Medulla oblongata (tissue), 1 donor: Measurements from ENCODE around the gene SLC6A5.

Experiments
- DNase-seq: peaks from one replicate; pipeline ENCODE4 v3.0.0-alpha.2; 2015; ENCODE audit errors: extremely low spot score

SLC6A5 gene

DNA sequence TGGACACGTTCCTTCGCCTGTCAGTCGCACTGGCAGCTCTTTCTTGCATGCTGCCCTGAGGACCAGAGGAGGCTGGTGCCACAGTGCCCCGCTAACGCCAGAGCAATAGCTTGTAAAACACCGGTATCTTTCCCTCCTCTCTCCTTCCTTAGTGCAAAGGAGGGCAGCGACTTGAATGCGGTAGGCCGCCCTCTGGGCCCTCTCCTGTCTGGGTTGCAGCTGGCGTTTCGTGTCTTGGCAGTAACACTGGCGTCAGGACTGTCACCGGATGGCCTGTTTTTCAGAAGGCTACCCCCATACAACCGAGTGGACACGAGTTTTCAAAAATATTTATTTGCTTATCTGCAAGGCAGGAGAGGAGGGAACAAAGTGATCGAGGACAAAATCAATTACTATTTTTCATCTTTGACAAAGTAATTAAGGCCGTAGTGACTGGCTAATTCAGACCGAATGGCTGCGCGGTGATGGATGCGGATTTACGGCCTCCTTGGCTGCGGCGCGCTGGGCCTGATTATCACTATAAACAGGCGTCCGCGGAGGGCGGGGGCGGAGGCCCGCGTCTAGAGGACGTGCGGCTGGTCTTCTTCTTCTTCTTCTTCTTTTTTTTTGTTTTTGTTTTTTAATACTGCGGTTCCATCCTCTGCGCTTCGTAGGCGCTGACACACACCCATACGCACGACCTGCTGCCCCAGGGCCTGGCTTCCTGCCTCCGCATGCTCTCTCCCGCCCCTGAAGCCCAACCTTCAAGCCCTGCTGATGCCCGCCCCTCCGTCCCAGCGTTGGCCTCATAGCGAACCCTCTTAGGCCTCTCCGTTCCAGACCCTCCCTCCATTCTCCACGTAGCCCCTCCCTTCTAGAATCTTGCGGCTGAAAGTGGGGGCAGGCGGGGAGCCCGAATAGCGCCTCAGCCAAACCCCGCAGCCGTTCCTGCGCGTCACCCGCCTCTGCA lies 2.9 kb upstream of the SLC6A5 start:
- DNase-seq: no peak

GRCh38 chr11:20597154-20597679 lies 2.2 kb upstream of the SLC6A5 start:
- no peak for DNase-seq

DNA sequence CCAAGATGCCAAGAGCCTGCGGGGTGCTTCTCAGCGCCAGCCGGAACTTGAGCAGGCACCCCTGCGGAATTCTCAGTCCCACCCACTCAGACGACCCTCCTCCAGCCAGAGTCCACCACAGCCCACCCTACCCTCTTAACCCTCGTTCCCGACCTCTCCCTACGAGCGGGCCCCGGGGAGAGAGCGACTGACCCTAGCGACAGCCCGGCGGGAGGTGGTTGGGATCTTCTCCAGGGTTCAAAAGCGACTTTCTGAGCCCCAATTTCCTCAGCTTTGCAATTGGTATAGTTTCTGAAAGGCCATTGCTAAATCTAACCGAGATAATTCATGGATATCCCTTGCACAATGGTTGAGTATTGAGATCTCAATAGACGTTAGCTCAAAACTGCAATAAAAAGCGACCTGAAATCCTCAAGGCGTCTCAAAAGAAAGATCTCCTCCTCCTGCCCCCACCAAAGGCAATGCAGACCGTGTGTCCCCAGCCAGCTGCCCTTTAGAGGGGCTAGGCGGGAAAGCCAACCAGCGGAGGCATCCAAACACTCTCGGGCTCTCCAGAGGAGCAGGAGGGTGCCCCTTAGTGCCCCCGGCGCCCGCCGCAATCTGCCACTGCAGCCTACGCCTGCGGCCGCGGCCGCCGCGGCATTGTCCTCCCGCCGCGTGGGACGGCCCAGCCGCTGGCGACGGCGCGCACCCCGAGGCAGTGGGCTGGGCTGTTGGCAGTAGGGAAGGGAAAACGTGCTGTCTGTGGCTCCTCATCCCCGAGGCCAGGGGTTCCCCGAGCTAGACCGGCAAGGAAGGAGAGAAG lies 1.5 kb upstream of the SLC6A5 start:
- no peak for DNase-seq

DNA sequence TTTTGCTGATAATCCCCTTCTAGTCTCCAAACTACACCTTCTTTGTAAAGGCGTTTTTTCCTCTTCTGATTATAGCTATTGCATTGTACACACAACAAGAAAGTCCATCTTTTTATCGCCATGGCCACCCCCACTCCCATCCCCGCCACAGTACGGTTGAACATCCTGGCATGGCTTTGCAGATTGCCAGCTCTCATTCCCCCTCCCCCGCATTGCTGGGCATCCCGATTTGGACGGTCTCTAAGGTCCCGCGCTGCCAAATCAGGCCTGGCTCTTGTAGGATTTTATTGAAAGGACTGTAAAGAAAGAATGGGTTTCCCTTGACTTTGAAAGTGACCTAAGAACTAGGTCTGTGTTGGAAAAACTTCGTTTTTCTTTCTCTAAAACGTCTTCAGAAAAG lies 916 bp upstream of the SLC6A5 start:
- no peak for DNase-seq

GRCh38 chr11:20600020-20600346 lies 575 bp downstream of the SLC6A5 start:
- DNase-seq: no peak

- DNase-seq: no peak
These were observed 1.1 kb downstream of the SLC6A5 start for GRCh38 chr11:20600551-20600950.

GRCh38 chr11:20601221-20601914 lies 2.0 kb downstream of the SLC6A5 start:
- no peak for DNase-seq

- DNase-seq: no peak
These were observed 4.9 kb downstream of the SLC6A5 start for GRCh38 chr11:20604295-20604803.

DNA sequence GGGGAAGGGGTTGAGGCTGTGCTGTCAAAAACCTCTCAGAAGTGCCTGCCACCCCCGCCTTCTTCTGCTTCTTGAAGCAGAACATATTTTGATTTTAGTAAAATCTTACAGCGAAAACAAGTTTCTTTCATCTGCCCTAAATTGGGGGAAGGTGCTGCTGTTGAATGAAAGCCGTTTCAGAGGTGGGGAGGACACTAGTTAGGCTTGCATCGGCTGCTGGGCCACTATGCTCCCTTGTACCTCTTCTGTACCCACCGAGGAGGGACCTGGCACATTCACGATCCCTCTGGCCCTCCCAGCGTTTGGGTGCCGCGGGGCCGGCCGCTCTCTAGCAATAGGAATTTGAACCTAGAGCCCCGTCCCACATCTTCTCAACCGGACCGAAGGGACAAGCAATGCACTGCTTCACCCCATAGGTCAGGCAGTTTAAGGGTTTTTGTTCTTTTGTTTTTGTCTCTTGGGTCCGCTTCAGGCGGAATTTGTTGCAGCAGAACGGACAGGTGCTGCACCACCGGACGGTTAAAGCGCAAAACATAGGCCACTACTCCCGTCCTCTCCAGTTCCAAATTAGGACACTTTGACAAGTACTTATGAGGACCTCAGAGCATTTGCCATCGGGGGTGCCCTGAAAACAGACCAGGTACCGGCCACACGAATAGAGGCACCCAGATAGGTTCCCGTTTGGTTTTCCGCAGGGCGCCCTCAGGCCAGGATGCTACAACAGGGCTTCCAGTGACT lies 5.6 kb downstream of the SLC6A5 start:
- no peak for DNase-seq

DNA sequence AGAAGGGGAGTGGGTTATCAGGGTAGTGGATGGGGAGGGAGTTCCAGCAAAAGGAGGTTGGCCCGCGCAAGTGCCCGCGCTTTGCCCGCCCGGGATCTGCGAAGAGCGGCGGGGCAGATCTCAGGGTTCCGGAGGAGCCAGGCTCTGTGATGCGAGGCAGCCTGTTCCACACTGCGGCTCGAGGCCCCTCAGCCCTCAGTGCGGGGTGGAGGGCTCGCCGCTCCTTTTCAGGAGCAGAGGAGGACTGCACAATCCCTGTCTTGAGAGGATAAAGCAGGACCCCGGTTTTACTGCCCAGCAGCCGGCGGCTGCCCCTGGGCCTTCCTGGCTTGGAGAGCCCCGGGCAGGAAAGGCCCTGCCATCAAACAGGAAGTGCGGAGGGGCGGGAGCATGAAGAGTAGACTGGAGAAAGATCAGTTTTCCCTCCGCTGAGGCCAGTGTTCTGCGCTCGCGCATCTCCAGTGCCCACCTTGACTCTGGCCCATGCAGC lies 6.2 kb downstream of the SLC6A5 start:
- DNase-seq: no peak

GRCh38 chr11:20608934-20609333 lies 9.5 kb downstream of the SLC6A5 start:
- no peak for DNase-seq

DNA sequence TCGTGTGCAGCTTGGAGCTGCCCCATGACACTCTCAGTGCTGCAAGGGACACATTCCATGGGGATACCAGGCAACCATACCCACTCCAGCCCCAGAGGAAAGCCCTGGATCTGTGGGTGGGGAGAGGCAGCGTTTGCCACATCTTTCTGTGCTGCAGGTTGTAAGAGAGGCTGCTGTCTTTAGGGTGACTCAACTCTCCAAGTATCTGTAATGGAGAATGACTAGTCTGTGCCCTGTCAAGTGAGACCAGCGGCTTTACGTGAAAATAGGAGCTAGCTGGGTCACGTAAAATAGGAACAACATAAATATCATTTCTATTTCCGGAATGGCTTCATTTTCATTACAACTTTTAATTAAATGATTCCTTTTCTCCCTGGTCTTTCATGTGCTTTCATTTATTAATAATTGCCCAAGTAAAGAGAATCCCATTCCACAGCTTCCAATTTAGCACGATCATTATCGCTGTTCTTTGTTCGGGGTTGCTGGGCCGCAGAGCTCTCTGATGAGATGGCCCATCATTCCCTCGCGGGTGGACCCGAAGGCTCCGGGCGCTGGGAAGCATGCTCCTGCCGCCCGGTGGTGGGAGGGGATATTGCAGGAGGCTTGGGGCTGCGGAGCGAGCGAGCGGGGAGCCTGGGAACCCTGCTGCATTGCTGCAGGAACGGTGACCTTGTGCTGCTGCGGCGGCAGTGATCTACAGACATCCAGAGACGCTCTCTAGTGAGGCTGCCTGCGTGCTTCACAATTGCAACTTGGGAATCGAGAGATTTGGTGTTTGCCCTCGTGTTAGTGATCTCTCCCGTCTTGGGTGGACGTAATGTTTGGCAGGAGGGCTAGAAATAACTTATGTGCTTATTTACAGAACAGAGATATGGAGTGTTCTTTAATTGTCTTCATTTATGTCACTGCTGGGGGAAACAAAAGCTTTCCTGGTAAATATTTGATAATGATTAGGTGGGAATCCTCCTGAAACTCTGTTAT lies 10.6 kb downstream of the SLC6A5 start:
- peak; percentile 82 for DNase-seq

DNA sequence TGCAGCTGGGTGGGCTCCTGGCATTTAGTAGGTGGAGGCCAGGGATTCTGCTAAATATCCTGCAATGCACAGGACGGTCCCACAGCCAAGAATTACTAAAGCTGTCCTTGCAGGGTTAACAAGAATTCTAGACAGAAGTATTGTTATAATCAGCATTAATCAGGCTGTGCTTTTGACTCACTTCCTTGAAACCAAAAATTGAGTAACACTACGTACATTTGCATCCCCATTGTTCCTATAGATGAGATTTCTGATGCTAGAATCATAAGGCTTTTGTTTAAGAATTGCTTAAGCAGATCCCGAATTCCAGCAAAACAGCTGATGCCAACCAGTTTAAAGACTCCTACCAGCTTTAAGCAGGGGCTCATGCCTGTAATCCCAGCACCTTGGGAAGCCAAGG lies 11.4 kb downstream of the SLC6A5 start:
- no peak for DNase-seq

GRCh38 chr11:20611445-20611844 lies 12.0 kb downstream of the SLC6A5 start:
- DNase-seq: no peak

GRCh38 chr11:20611892-20612291 lies 12.5 kb downstream of the SLC6A5 start:
- no peak for DNase-seq

GRCh38 chr11:20612416-20612815 lies 13.0 kb downstream of the SLC6A5 start:
- no peak for DNase-seq

DNA sequence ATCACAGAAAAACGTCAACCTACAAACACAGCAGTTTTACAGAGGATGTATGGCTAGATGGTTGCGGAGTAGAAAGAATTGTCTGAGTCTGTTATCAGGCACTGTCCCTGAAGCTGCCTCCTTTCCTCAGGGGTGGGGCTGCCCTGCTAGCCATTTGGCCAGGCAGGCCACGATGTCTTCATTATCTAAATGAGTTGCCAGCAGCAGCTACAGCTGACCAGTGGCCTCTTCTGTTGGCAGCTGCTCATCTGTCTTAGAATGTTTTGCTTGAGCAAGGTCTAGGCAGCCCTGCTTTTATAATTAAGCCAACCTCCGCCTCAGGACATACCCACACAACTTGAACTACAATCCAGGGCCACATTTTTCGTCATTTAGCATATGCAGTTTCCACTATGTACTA lies 17.5 kb downstream of the SLC6A5 start:
- no peak for DNase-seq

- DNase-seq: no peak
These were observed 18.1 kb downstream of the SLC6A5 start for GRCh38 chr11:20617346-20618005.

DNA sequence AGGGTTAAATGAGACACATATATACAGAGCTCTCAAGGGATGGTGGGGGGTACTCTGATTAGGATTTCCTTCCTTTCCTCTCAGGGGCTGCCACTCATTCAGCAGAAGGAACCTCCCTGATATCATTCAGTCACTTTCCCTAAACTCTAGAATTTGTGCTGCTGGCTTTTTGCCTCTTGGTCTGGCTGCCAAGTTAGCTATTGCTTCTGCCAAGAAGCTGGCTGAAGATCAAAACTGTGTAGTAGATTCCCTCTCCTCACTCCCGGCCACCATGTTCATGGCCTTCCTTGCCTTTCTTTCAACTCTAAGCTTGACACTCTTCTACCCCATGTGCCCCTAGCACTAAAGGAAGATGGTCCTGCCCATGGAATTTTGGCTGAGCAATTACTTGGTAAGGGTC lies 18.7 kb downstream of the SLC6A5 start:
- DNase-seq: peak; percentile 58
